A549 (cell line): Measurements from ENCODE around the gene PBRM1. TPM values are rescaled to one million over a fixed set of nuclear protein-coding genes. Genes with fewer than 3 reads are reported as not detected.

Experiments
- ATAC-seq, 2 experiments: fragments of 200-7000 bp in 1 of 2; fragments of >200 bp in 1 of 2; cut with Nextera tagmentation in 1 of 2; cut with Tn5 transposase in 1 of 2; 3 replicates each; pipeline versions ENCODE4 v1.8.0 to v1.9.1; 2018 to 2020; ENCODE audit warnings: mild to moderate bottlenecking in 1 of 2, moderate library complexity in 1 of 2
- CTCF ChIA-PET: fragments of 300-600 bp; sonication (Branson Sonifier 250); formaldehyde crosslinking; extraction: SDS; loops from one replicate; lab custom pipeline; 2021; ENCODE audit warnings: antibody characterized with exemption, inconsistent platforms; lab: Yijun Ruan, JAX
- POLR2A ChIA-PET: fragments of 350-600 bp; formaldehyde crosslinking; extraction: SDS; loops from one replicate; lab custom pipeline; 2021; ENCODE audit warnings: antibody characterized with exemption, inconsistent platforms; lab: Yijun Ruan, JAX
- DNase-seq, 2 experiments: peaks; one replicate each; pipeline versions ENCODE4 v3.0.0 to v3.0.0-alpha.2; 2011 to 2016; ENCODE audit warnings: low read depth in 1 of 2, low spot score in 1 of 2
- FAIRE-seq: peaks from 2 replicates; lab custom pipeline; 2011; peaks lifted over from hg19 to GRCh38; lab: Jason Lieb, UNC
- H3K27ac ChIP-seq, 2 experiments: fragments of >200 bp; sonication (Bioruptor Twin); formaldehyde crosslinking; 3 replicates each; pipeline ENCODE4 v1.5.1; 2016 to 2017
- H3K4me1 ChIP-seq: fragments of >200 bp; sonication (Bioruptor Twin); formaldehyde crosslinking; 3 replicates; pipeline ENCODE4 v1.6.1; 2016
- H3K4me2 ChIP-seq: fragments of >200 bp; sonication (Bioruptor Twin); formaldehyde crosslinking; 3 replicates; pipeline ENCODE4 v1.6.1; 2016
- H3K4me3 ChIP-seq: fragments of >200 bp; sonication (Bioruptor Twin); formaldehyde crosslinking; 3 replicates; pipeline ENCODE4 v1.5.1; 2016
- H3K9me3 ChIP-seq: fragments of >200 bp; sonication (Bioruptor Twin); formaldehyde crosslinking; 3 replicates; pipeline ENCODE4 v1.6.1; 2016
- ATOH8 ChIP-seq: fragments of 250-450 bp; sonication (Bioruptor Pico); IDR thresholded peaks from 2 replicates; pipeline ENCODE4 v1.5.0; 2020; ENCODE audit warnings: low read depth, mild to moderate bottlenecking, moderate library complexity
- CBX2 ChIP-seq: fragments of 200-600 bp; sonication (generic); IDR thresholded peaks from 2 replicates; pipeline ENCODE4 v1.6.1; 2016; ENCODE audit warnings: low read depth, mild to moderate bottlenecking, borderline replicate concordance
- CBX8 ChIP-seq: fragments of 200-600 bp; sonication (generic); IDR thresholded peaks from 2 replicates; pipeline ENCODE4 v1.6.1; 2016
- CHD4 ChIP-seq: fragments of 200-600 bp; sonication (generic); IDR thresholded peaks from 2 replicates; pipeline ENCODE4 v1.6.1; 2016; ENCODE audit warnings: antibody characterized with exemption, mild to moderate bottlenecking, borderline replicate concordance
- E2F6 ChIP-seq: IDR thresholded peaks from 2 replicates; pipeline ENCODE4 v1.6.1; 2012; ENCODE audit warnings: low read depth, borderline replicate concordance
- EHMT2 ChIP-seq: fragments of 200-600 bp; sonication (generic); IDR thresholded peaks from 2 replicates; pipeline ENCODE4 v1.6.1; 2016; ENCODE audit warnings: antibody characterized with exemption, low read depth, mild to moderate bottlenecking, moderate library complexity
- EP300 ChIP-seq, 2 experiments: fragments of >200 bp; sonication (Bioruptor Twin); formaldehyde crosslinking; IDR thresholded peaks; 2 replicates in 1 of 2; 3 replicates in 1 of 2; pipeline ENCODE4 v1.6.1; 2016 to 2017
- ESRRA ChIP-seq: fragments of 150-350 bp; IDR thresholded peaks from 2 replicates; pipeline ENCODE4 v1.6.1; 2014; ENCODE audit warnings: mild to moderate bottlenecking, low read length, borderline replicate concordance
- GATA3 ChIP-seq: IDR thresholded peaks from 2 replicates; pipeline ENCODE4 v1.6.1; 2012; ENCODE audit warnings: borderline replicate concordance
- HDAC2 ChIP-seq: fragments of 200-600 bp; sonication (generic); IDR thresholded peaks from 2 replicates; pipeline ENCODE4 v1.6.1; 2016
- HEYL ChIP-seq: fragments of 250-450 bp; sonication (Bioruptor Pico); IDR thresholded peaks from 2 replicates; pipeline ENCODE4 v1.8.0; 2021; ENCODE audit warnings: mild to moderate bottlenecking, moderate library complexity
- HMGXB4 ChIP-seq: fragments of 250-450 bp; sonication (Bioruptor Pico); IDR thresholded peaks from 2 replicates; pipeline ENCODE4 v1.5.0; 2021; ENCODE audit warnings: mild to moderate bottlenecking, moderate library complexity, borderline replicate concordance
- HOXB5 ChIP-seq: fragments of 250-450 bp; sonication (Bioruptor Pico); IDR thresholded peaks from 2 replicates; pipeline ENCODE4 v1.5.0; 2020; ENCODE audit warnings: mild to moderate bottlenecking, moderate library complexity
- JUN ChIP-seq, 2 experiments: fragments of >200 bp; sonication (Bioruptor Twin); formaldehyde crosslinking; IDR thresholded peaks; 2 replicates in 1 of 2; 3 replicates in 1 of 2; pipeline ENCODE4 v1.6.1; 2016 to 2017
- JUNB ChIP-seq: fragments of >200 bp; sonication (Bioruptor Twin); formaldehyde crosslinking; IDR thresholded peaks from 2 replicates; pipeline ENCODE4 v1.6.1; 2016
- MAX ChIP-seq: IDR thresholded peaks from 2 replicates; pipeline ENCODE4 v1.6.1; 2012
- MYC ChIP-seq: IDR thresholded peaks from 2 replicates; pipeline ENCODE4 v1.6.1; 2012; ENCODE audit warnings: mild to moderate bottlenecking, inconsistent platforms, low read length, improper control_type of control experiment, borderline replicate concordance
- NR3C1 ChIP-seq: fragments of >200 bp; sonication (Bioruptor Twin); formaldehyde crosslinking; IDR thresholded peaks from 3 replicates; pipeline ENCODE4 v1.6.1; 2017
- PBX3 ChIP-seq: IDR thresholded peaks from 2 replicates; pipeline ENCODE4 v1.6.1; 2012
- REST ChIP-seq: fragments of 200-600 bp; sonication (generic); IDR thresholded peaks from 2 replicates; pipeline ENCODE4 v1.6.1; 2016; ENCODE audit warnings: antibody characterized with exemption, mild to moderate bottlenecking, moderate library complexity
- RNF2 ChIP-seq: fragments of 200-600 bp; sonication (generic); IDR thresholded peaks from 2 replicates; pipeline ENCODE4 v1.6.1; 2016; ENCODE audit warnings: low read depth, mild to moderate bottlenecking, antibody characterized with exemption, moderate library complexity, borderline replicate concordance
- TFCP2L1 ChIP-seq: fragments of 250-450 bp; sonication (Bioruptor Pico); IDR thresholded peaks from 2 replicates; pipeline ENCODE4 v1.5.0; 2021; ENCODE audit warnings: mild to moderate bottlenecking
- TP53 ChIP-seq: fragments of 250-450 bp; sonication (Bioruptor Pico); IDR thresholded peaks from 2 replicates; pipeline ENCODE4 v1.5.0; 2021; ENCODE audit warnings: mild to moderate bottlenecking, moderate library complexity
- ZC3H11A ChIP-seq: fragments of 450-650 bp; IDR thresholded peaks from 2 replicates; pipeline ENCODE4 v1.6.1; 2014; ENCODE audit warnings: antibody characterized with exemption, mild to moderate bottlenecking
- ZSCAN20 ChIP-seq: fragments of 250-450 bp; sonication (Bioruptor Pico); IDR thresholded peaks from 2 replicates; pipeline ENCODE4 v1.8.0; 2022; ENCODE audit warnings: mild to moderate bottlenecking, moderate library complexity
- WGBS: methylation state at CpG from one replicate; pipeline ENCODE4 v1.1.6; 2017; ENCODE audit errors: missing lambda C conversion rate; 5-methylcytosine and 5-hydroxymethylcytosine counted together
- polyA plus RNA-seq, 4 experiments: library from polyadenylated mRNA; depleted of rRNA in 3 of 4; stranded (reverse); fragments of >200 nt; fragmentation: RNase III in 1 of 4; extraction: RNeasy Plus Mini Kit Qiagen cat#74134 plus additional on column Dnase treatment in 1 of 4; gene quantifications; 2 replicates in 3 of 4; 3 replicates in 1 of 4; pipeline ENCODE4 v1.2.3, GENCODE V29; 2011 to 2017

The PBRM1 gene
- polyA plus RNA-seq, 2 of the 4 experiments (the other 2 are of a cell fraction): 15.0 to 21.6 TPM

- TF ChIP-seq ATOH8: no peak
- no peak for TF ChIP-seq PBX3
- no peak for TF ChIP-seq CBX8
- TF ChIP-seq TFCP2L1: no peak
- TF ChIP-seq EHMT2: no peak
- TF ChIP-seq MAX: no peak
- no peak for TF ChIP-seq E2F6
- TF ChIP-seq CBX2: no peak
- no peak for TF ChIP-seq GATA3
- TF ChIP-seq CHD4: no peak
- TF ChIP-seq HMGXB4 (CRISPR knock-in tag): no peak
- no peak for TF ChIP-seq HEYL (CRISPR knock-in tag)
- TF ChIP-seq HOXB5 (CRISPR knock-in tag): no peak
- no peak for TF ChIP-seq ESRRA
- TF ChIP-seq JUN (IDR thresholded peaks at IDR 0.05): no peak
- TF ChIP-seq NR3C1: no peak
- TF ChIP-seq MYC: no peak
- no peak for TF ChIP-seq JUNB
- TF ChIP-seq TP53 (CRISPR knock-in tag): no peak
- H3K4me1 ChIP-seq: no peaks in the 10 kb centered on the region
- ATAC-seq (no peak), DNase-seq (no peak), FAIRE-seq (no peak)
- H3K4me2 ChIP-seq: no peak overlapping the region
- no peak overlapping the region for H3K4me3 ChIP-seq
- ChIA-PET POLR2A (no interaction called here), CTCF (no interaction called here)
- no peaks in the 10 kb centered on the region for H3K9me3 ChIP-seq
- 67% methylated on average over 2 of the region's 2 CpGs for WGBS
- H3K27ac ChIP-seq: no peak overlapping the region
Measured at GRCh38 chr3:52623234-52623792, 62.4 kb downstream of the PBRM1 start.

- Histone ChIP-seq H3K4me3 (no peak overlapping the region), H3K4me1 (no peaks in the 10 kb centered on the region), H3K4me2 (no peak overlapping the region), H3K27ac (no peak overlapping the region), H3K9me3 (no peaks in the 10 kb centered on the region)
- DNase-seq: no peak
- ChIA-PET CTCF (no interaction called here), POLR2A (no interaction called here)
- no peak for ATAC-seq
- no peak for FAIRE-seq
- no peak for TF ChIP-seq EP300 (IDR thresholded peaks at IDR 0.05)
- TF ChIP-seq HDAC2: no peak
- TF ChIP-seq E2F6: no peak
- TF ChIP-seq ZSCAN20 (CRISPR knock-in tag): no peak
- no peak for TF ChIP-seq RNF2
- no peak for TF ChIP-seq ZC3H11A
- no peak for TF ChIP-seq REST
- WGBS: 93% methylated on average over 2 of the region's 2 CpGs
Measured at GRCh38 chr3:52620580-52620979, 65.1 kb downstream of the PBRM1 start.
